Neural progenitor cell (in vitro differentiated cells): Measurements from ENCODE around the gene NRSN2. TPM values are rescaled to one million over a fixed set of nuclear protein-coding genes. Genes with fewer than 3 reads are reported as not detected.

Experiments used
- DNase-seq: peaks from one replicate; pipeline ENCODE4 v3.0.0-alpha.2; 2016; ENCODE audit warnings: low spot score
- H2AFZ ChIP-seq: fragments of 200-600 bp; sonication (generic); replicated peaks from 2 replicates; pipeline ENCODE4 v1.6.1; 2016; ENCODE audit warnings: antibody characterized with exemption
- H3F3A ChIP-seq: fragments of 200-600 bp; sonication (generic); 2 replicates; pipeline ENCODE4 v1.6.1; 2016; ENCODE audit warnings: antibody characterized with exemption, low read depth
- H3K27ac ChIP-seq: fragments of 200-600 bp; sonication (generic); 2 replicates; pipeline ENCODE4 v1.5.1; 2016; ENCODE audit warnings: mild to moderate bottlenecking
- H3K27me3 ChIP-seq: fragments of 200-600 bp; sonication (generic); 2 replicates; pipeline ENCODE4 v1.6.1; 2016; ENCODE audit warnings: mild to moderate bottlenecking, moderate library complexity
- H3K36me3 ChIP-seq: fragments of 200-600 bp; sonication (generic); 2 replicates; pipeline ENCODE4 v1.5.1; 2016
- H3K4me1 ChIP-seq: fragments of 200-600 bp; sonication (generic); 2 replicates; pipeline ENCODE4 v1.6.1; 2016; ENCODE audit warnings: mixed run types
- H3K4me2 ChIP-seq: fragments of 200-600 bp; sonication (generic); 2 replicates; pipeline ENCODE4 v1.6.1; 2016
- H3K4me3 ChIP-seq: fragments of 200-600 bp; sonication (generic); 2 replicates; pipeline ENCODE4 v1.5.1; 2016
- H3K79me2 ChIP-seq: fragments of 200-600 bp; sonication (generic); 2 replicates; pipeline ENCODE4 v1.6.1; 2016; ENCODE audit warnings: low read depth
- H3K9ac ChIP-seq: fragments of 200-600 bp; sonication (generic); 2 replicates; pipeline ENCODE4 v1.6.1; 2016
- H3K9me3 ChIP-seq: fragments of 200-600 bp; sonication (generic); 2 replicates; pipeline ENCODE4 v1.5.1; 2016; ENCODE audit warnings: low read depth
- H4K20me1 ChIP-seq: fragments of 200-600 bp; sonication (generic); 2 replicates; pipeline ENCODE4 v1.6.1; 2016; ENCODE audit warnings: low read depth
- H3K27ac Mint-ChIP-seq: 3 replicates; pipeline ENCODE4 v1.8.0; 2021; ENCODE audit warnings: mixed read lengths
- H3K27me3 Mint-ChIP-seq: 2 replicates; pipeline ENCODE4 v1.8.0; 2022; ENCODE audit warnings: low read depth, mild to moderate bottlenecking, inconsistent platforms, moderate library complexity, mixed read lengths; ENCODE audit not compliant: insufficient read depth
- H3K36me3 Mint-ChIP-seq: 3 replicates; pipeline ENCODE4 v1.8.0; 2021; ENCODE audit warnings: mixed read lengths
- H3K4me1 Mint-ChIP-seq: 3 replicates; pipeline ENCODE4 v1.8.0; 2021; ENCODE audit warnings: mixed read lengths
- H3K4me3 Mint-ChIP-seq: 3 replicates; pipeline ENCODE4 v1.8.0; 2021; ENCODE audit warnings: mild to moderate bottlenecking, moderate library complexity, mixed read lengths
- H3K9me3 Mint-ChIP-seq: 3 replicates; pipeline ENCODE4 v1.8.0; 2020; ENCODE audit warnings: mixed read lengths
- CTCF ChIP-seq: fragments of 200-600 bp; sonication (generic); IDR thresholded peaks from 2 replicates; pipeline ENCODE4 v1.5.1; 2017; ENCODE audit warnings: antibody characterized with exemption, mild to moderate bottlenecking
- EZH2 ChIP-seq: fragments of 200-600 bp; sonication (generic); IDR thresholded peaks from 2 replicates; pipeline ENCODE4 v1.6.1; 2017; ENCODE audit warnings: antibody characterized with exemption, mild to moderate bottlenecking, moderate library complexity
- EZH2phosphoT487 ChIP-seq: fragments of 200-600 bp; sonication (generic); IDR thresholded peaks from 2 replicates; pipeline ENCODE4 v1.6.1; 2017; ENCODE audit warnings: antibody characterized with exemption
- total RNA-seq: library from RNA; depleted of rRNA; stranded (reverse); fragments of >200 nt; gene quantifications from 2 replicates; pipeline ENCODE4 v1.2.3, GENCODE V29; 2015; ENCODE audit warnings: low replicate concordance

The NRSN2 gene
- total RNA-seq, 1 donor from 2014 or later = 8.8 TPM

- Histone ChIP-seq H3K27me3 (no peaks in the 10 kb centered on the region), H3K9ac (no peak overlapping the region), H3K4me1 (no peaks in the 10 kb centered on the region), H3K4me3 (no peak overlapping the region), H3K4me2 (no peak overlapping the region), H3F3A (no peaks in the 10 kb centered on the region), H3K79me2 (no peaks in the 10 kb centered on the region), H3K9me3 (no peaks in the 10 kb centered on the region), H3K36me3 (no peaks in the 10 kb centered on the region), H2AFZ (no peak overlapping the region), H3K27ac (no peak overlapping the region), H4K20me1 (no peaks in the 10 kb centered on the region)
- no peak overlapping the region for H3K27ac Mint-ChIP-seq
- H3K36me3 Mint-ChIP-seq = no peaks in the 10 kb centered on the region
- no peak for DNase-seq
- TF ChIP-seq CTCF (no peak), EZH2phosphoT487 (no peak), EZH2 (no peak)
- peaks cover 10% of the 10 kb centered on the region for H3K27me3 Mint-ChIP-seq
- peaks cover 3% of the 10 kb centered on the region for H3K9me3 Mint-ChIP-seq
- H3K4me3 Mint-ChIP-seq = no peak overlapping the region
- peaks cover 16% of the 10 kb centered on the region for H3K4me1 Mint-ChIP-seq
Observed at GRCh38 chr20:366041-366718, 19.3 kb downstream of the NRSN2 start.

DNA sequence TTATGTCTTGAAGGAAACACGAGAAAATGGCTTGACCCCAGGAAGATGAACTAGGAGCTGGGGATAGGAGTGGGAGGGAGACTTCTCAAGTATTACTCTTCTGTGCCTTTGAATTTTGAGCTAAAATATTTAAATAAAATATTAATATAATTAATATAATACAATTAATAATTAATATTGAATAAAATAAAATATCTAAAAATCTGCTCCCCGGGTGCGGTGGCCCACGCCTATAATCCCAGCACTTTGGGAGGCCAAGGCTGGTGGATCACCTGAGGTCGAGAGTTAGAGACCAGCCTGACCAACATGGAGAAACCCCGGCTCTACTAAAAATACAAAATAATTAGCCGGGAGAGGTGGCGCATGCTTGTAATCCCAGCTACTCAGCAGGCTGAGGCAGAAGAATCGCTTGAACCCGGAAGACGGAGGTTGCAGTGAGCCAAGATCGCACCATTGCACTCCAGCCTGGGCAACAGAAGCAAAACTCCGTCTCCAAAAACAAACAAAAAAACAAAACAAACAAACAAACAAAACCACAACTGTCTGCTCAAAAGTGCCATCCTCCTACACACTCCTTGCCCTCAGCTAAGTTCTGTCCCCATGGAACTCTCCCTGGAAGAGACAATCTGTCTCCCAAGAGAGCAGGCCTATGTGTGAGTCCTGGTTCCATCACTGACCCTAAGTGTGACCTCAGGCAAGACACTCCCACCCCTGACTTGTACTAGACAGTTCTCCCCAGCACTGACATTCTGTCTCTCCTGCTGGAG lies 20.0 kb downstream of the NRSN2 start:
- H3K4me3 ChIP-seq = no peak overlapping the region
- no peak overlapping the region for H2AFZ ChIP-seq
- H3K36me3 ChIP-seq = no peaks in the 10 kb centered on the region
- no peak overlapping the region for H3K27ac ChIP-seq
- no peak overlapping the region for H3K9ac ChIP-seq
- peaks cover 11% of the 10 kb centered on the region for H3K4me1 Mint-ChIP-seq
- H4K20me1 ChIP-seq = no peaks in the 10 kb centered on the region
- H3K27me3 Mint-ChIP-seq = peaks cover 10% of the 10 kb centered on the region
- no peak overlapping the region for H3K4me3 Mint-ChIP-seq
- H3K9me3 Mint-ChIP-seq = peaks cover 3% of the 10 kb centered on the region
- H3K36me3 Mint-ChIP-seq = no peaks in the 10 kb centered on the region
- no peak for DNase-seq
- H3K27ac Mint-ChIP-seq = peak overlapping the region; percentile 80
- no peaks in the 10 kb centered on the region for H3K4me1 ChIP-seq
- H3K9me3 ChIP-seq = no peaks in the 10 kb centered on the region
- no peaks in the 10 kb centered on the region for H3K79me2 ChIP-seq
- H3K27me3 ChIP-seq = no peaks in the 10 kb centered on the region
- H3F3A ChIP-seq = no peaks in the 10 kb centered on the region
- no peak overlapping the region for H3K4me2 ChIP-seq
- TF ChIP-seq EZH2phosphoT487 (no peak), CTCF (no peak), EZH2 (no peak)

DNA sequence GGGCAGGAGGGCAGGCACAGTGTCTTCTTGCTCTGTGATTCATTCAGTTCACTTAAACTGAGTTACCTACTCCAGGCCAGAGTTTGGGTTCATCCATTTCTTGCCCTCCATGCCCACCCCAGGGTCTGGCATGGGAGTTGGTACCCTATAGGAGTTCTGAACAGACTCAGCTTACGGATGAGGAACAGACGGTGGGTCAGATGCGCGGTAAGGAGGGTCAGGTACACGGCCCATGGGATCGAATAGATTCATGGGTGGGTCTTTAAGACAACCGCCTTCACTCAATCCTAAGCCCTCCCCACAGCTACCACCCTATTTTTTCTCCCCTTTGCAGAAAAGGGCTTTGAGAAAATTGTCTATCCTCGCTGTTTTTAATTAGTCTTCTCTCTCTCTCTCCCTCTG lies 20.6 kb downstream of the NRSN2 start:
- Histone ChIP-seq H3K4me2 (no peak overlapping the region), H2AFZ (no peak overlapping the region), H3K9ac (no peak overlapping the region), H4K20me1 (no peaks in the 10 kb centered on the region), H3F3A (no peaks in the 10 kb centered on the region), H3K36me3 (no peaks in the 10 kb centered on the region), H3K4me1 (no peaks in the 10 kb centered on the region), H3K4me3 (no peak overlapping the region), H3K27ac (no peak overlapping the region), H3K79me2 (no peaks in the 10 kb centered on the region), H3K9me3 (no peaks in the 10 kb centered on the region), H3K27me3 (no peaks in the 10 kb centered on the region)
- Mint-ChIP-seq H3K4me1 (peaks cover 11% of the 10 kb centered on the region), H3K27ac (peak overlapping the region; percentile 80), H3K27me3 (peaks cover 7% of the 10 kb centered on the region), H3K9me3 (peaks cover 3% of the 10 kb centered on the region), H3K4me3 (no peak overlapping the region), H3K36me3 (no peaks in the 10 kb centered on the region)
- TF ChIP-seq CTCF (no peak), EZH2phosphoT487 (no peak), EZH2 (no peak)
- DNase-seq = no peak
